Stimulated activated CD8-positive, alpha-beta memory T cell treated with anti-CD3 and anti-CD28 coated beads, Interleukin-15, amount 100 ng/mL, for 24 hours (primary cell): ENCODE measurements around the gene NOL7.

Experiments
- DNase-seq: peaks from one replicate; pipeline ENCODE4 v3.0.0-alpha.2; 2020; ENCODE audit warnings: low read depth

Gene NOL7

GRCh38 chr6:13654496-13654895 lies 39.4 kb downstream of the NOL7 start:
- DNase-seq: no peak

GRCh38 chr6:13655700-13656099 lies 40.6 kb downstream of the NOL7 start:
- DNase-seq: no peak

GRCh38 chr6:13660273-13660672 lies 45.1 kb downstream of the NOL7 start:
- no peak for DNase-seq

GRCh38 chr6:13660893-13661292 lies 45.8 kb downstream of the NOL7 start:
- DNase-seq: no peak

GRCh38 chr6:13661647-13662046 lies 46.5 kb downstream of the NOL7 start:
- DNase-seq: no peak

- DNase-seq: no peak
These were observed 47.7 kb downstream of the NOL7 start for GRCh38 chr6:13662651-13663334.

GRCh38 chr6:13663986-13664385 lies 48.9 kb downstream of the NOL7 start:
- no peak for DNase-seq

- DNase-seq: no peak
These were observed 49.7 kb downstream of the NOL7 start for GRCh38 chr6:13664703-13665352.

GRCh38 chr6:13666194-13667105 lies 51.3 kb downstream of the NOL7 start:
- DNase-seq: no peak

GRCh38 chr6:13667655-13668054 lies 52.5 kb downstream of the NOL7 start:
- no peak for DNase-seq

- DNase-seq: no peak
These were observed 53.3 kb downstream of the NOL7 start for GRCh38 chr6:13668291-13668928.

- DNase-seq: no peak
These were observed 54.3 kb downstream of the NOL7 start for GRCh38 chr6:13669476-13669875.
